ENCODE measurements around the gene DNER. TPM values are rescaled to one million over a fixed set of nuclear protein-coding genes. Genes with fewer than 3 reads are reported as not detected.

Gene DNER
- polyA plus RNA-seq, 3 donors: 0.12 to 0.20 (median 0.16) TPM

GRCh38 chr2:229740279-229740678 is 25.9 kb upstream of the DNER start:
- WGBS (ENCODE audit: insufficient coverage): 70% methylated on average over 2 of the region's 4 CpGs
- peaks cover 0 to 3% (median 1%) of the 10 kb centered on the region in 3 donors for H3K27me3 Mint-ChIP-seq (ENCODE audit: low read depth in 3 of 3)
- Histone ChIP-seq H3K9me3 (replicated peaks in 1 of 2; ENCODE audit: control insufficient read depth in 1 of 2, insufficient read depth in 1 of 2, low read length in 2 of 2) (peaks cover 18 to 24% of the 10 kb centered on the region in 2 donors), H3K36me3 (replicated peaks in 1 of 2; ENCODE audit: control insufficient read depth in 1 of 2, insufficient read depth in 2 of 2, low read length in 2 of 2) (no peaks in the 10 kb centered on the region), H3K27me3 (ENCODE audit: control insufficient read depth in 2 of 2, insufficient read depth in 2 of 2, low read length in 2 of 2) (no peaks in the 10 kb centered on the region), H2AFZ (ENCODE audit: insufficient read depth, low read depth, low read length, poor library complexity, severe bottlenecking) (no peak overlapping the region), H3K27ac (ENCODE audit: low read depth in 1 of 2, low read length in 2 of 2) (no peak overlapping the region), H3K4me1 (ENCODE audit: control insufficient read depth in 1 of 2, insufficient read depth in 2 of 2, low read length in 2 of 2) (no peaks in the 10 kb centered on the region), H3K4me2 (replicated peaks; ENCODE audit: extremely low read depth, low read length, poor library complexity, severe bottlenecking) (no peak overlapping the region), H3K79me2 (ENCODE audit: insufficient read depth, low read length) (no peaks in the 10 kb centered on the region), H3K4me3 (replicated peaks in 1 of 3; ENCODE audit: low read depth in 2 of 3, low read length in 3 of 3) (no peak overlapping the region), H3K9ac (ENCODE audit: insufficient read depth, low read length, poor library complexity, severe bottlenecking) (no peak overlapping the region), H4K20me1 (ENCODE audit: insufficient read depth, low read length) (no peaks in the 10 kb centered on the region)
- H3K27ac Mint-ChIP-seq: no peak overlapping the region
- no peak overlapping the region for H3K4me3 Mint-ChIP-seq
- H3K4me1 Mint-ChIP-seq: no peaks in the 10 kb centered on the region
- intact Hi-C loops (cut with micrococcal nuclease): no loop called here
- no peak for DNase-seq
- peaks cover 16 to 43% (median 34%) of the 10 kb centered on the region in 7 donors for H3K9me3 Mint-ChIP-seq
- H3K36me3 Mint-ChIP-seq: no peaks in the 10 kb centered on the region
- TF ChIP-seq, protein P1, sequence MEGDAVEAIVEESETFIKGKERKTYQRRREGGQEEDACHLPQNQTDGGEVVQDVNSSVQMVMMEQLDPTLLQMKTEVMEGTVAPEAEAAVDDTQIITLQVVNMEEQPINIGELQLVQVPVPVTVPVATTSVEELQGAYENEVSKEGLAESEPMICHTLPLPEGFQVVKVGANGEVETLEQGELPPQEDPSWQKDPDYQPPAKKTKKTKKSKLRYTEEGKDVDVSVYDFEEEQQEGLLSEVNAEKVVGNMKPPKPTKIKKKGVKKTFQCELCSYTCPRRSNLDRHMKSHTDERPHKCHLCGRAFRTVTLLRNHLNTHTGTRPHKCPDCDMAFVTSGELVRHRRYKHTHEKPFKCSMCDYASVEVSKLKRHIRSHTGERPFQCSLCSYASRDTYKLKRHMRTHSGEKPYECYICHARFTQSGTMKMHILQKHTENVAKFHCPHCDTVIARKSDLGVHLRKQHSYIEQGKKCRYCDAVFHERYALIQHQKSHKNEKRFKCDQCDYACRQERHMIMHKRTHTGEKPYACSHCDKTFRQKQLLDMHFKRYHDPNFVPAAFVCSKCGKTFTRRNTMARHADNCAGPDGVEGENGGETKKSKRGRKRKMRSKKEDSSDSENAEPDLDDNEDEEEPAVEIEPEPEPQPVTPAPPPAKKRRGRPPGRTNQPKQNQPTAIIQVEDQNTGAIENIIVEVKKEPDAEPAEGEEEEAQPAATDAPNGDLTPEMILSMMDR (IDR thresholded peaks at IDR 0.05): no peak

- Mint-ChIP-seq H3K27me3 (ENCODE audit: low read depth in 3 of 3) (peaks cover 4 to 5% (median 5%) of the 10 kb centered on the region in 3 donors), H3K36me3 (no peaks in the 10 kb centered on the region)
- DNase-seq: no peak
Observed at GRCh38 chr2:229738024-229738625, 23.8 kb upstream of the DNER start.

More at GRCh38 chr2:229738024-229738625, 23.8 kb upstream of the DNER start:
- Histone ChIP-seq H3K4me3 (replicated peaks in 1 of 3; ENCODE audit: low read depth in 2 of 3, low read length in 3 of 3) (no peak overlapping the region), H3K4me2 (replicated peaks; ENCODE audit: extremely low read depth, low read length, poor library complexity, severe bottlenecking) (no peak overlapping the region), H3K4me1 (ENCODE audit: control insufficient read depth in 1 of 2, insufficient read depth in 2 of 2, low read length in 2 of 2) (no peaks in the 10 kb centered on the region), H4K20me1 (ENCODE audit: insufficient read depth, low read length) (no peaks in the 10 kb centered on the region), H3K79me2 (ENCODE audit: insufficient read depth, low read length) (no peaks in the 10 kb centered on the region), H3K36me3 (replicated peaks in 1 of 2; ENCODE audit: control insufficient read depth in 1 of 2, insufficient read depth in 2 of 2, low read length in 2 of 2) (no peaks in the 10 kb centered on the region), H3K9me3 (replicated peaks in 1 of 2; ENCODE audit: control insufficient read depth in 1 of 2, insufficient read depth in 1 of 2, low read length in 2 of 2) (peaks cover 19 to 24% of the 10 kb centered on the region in 2 donors), H3K27me3 (ENCODE audit: control insufficient read depth in 2 of 2, insufficient read depth in 2 of 2, low read length in 2 of 2) (no peaks in the 10 kb centered on the region), H3K27ac (ENCODE audit: low read depth in 1 of 2, low read length in 2 of 2) (no peak overlapping the region), H2AFZ (ENCODE audit: insufficient read depth, low read depth, low read length, poor library complexity, severe bottlenecking) (no peak overlapping the region), H3K9ac (ENCODE audit: insufficient read depth, low read length, poor library complexity, severe bottlenecking) (no peak overlapping the region)
- Mint-ChIP-seq H3K27ac (no peak overlapping the region), H3K9me3 (peaks cover 16 to 40% (median 31%) of the 10 kb centered on the region in 7 donors), H3K4me1 (no peaks in the 10 kb centered on the region), H3K4me3 (no peak overlapping the region)
- WGBS (ENCODE audit: insufficient coverage): no CpG with 5 or more reads among the region's 3 CpGs
- TF ChIP-seq, protein P1 (IDR thresholded peaks at IDR 0.05): no peak
- intact Hi-C loops (cut with micrococcal nuclease): no loop called here
